Measurements from ENCODE around the gene ARMH3. TPM values are rescaled to one million over a fixed set of nuclear protein-coding genes. Genes with fewer than 3 reads are reported as not detected.

ARMH3 gene, protein sequence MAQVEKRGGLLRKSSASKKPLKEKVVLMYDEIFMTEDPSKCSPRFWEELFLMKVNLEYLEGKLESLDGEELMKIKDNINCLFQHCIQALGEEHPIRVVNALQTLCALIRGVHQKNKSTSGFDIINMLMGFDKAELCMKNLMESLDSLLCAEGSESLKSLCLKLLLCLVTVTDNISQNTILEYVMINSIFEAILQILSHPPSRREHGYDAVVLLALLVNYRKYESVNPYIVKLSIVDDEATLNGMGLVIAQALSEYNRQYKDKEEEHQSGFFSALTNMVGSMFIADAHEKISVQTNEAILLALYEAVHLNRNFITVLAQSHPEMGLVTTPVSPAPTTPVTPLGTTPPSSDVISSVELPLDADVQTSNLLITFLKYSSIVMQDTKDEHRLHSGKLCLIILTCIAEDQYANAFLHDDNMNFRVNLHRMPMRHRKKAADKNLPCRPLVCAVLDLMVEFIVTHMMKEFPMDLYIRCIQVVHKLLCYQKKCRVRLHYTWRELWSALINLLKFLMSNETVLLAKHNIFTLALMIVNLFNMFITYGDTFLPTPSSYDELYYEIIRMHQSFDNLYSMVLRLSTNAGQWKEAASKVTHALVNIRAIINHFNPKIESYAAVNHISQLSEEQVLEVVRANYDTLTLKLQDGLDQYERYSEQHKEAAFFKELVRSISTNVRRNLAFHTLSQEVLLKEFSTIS
- 6.3 and 8.9 TPM in 2 replicates for total RNA-seq

DNA sequence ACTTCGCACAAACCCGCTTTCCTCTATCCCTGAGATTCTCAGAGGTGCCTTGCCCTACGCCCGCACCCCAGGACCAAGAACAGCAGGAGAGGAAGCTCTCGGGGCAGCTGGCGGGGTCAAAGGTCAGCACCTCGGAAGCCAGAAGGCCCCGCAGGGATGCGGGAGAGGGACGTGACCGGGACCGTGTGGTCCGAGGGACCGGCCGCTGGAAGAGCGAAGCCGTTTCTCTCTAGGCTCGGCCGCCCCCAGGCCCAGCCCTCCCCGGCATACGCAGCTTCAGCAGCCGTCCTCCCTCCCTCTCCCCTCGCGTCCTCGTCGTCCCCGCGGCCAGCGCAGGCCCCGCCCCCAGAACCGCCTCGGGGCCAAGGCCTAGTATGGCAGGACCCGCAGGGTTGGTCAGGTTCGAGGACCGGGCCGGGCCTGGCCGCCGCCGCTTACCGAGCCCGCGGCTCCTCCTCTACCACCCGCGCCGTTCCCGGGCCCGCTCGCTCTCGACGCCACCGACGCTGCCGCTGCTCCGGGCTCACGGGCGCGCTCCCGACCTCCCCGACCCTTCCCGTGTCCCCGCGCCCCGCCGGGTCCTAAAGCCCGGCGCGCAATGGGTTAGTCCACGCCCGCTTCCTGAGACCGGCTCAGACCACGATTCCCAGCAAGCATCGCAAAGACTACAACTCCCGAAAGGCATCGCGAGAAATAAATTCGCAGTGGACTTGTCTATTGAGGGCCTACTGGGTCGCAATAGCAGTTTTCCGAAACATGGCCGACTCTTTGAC lies at the start of gene ARMH3:
ARMH3 (minus strand) TSS at position 527 of the 773 bp plus-strand sequence. CDS start 16,059 bp downstream, outside the sequence.

DNA sequence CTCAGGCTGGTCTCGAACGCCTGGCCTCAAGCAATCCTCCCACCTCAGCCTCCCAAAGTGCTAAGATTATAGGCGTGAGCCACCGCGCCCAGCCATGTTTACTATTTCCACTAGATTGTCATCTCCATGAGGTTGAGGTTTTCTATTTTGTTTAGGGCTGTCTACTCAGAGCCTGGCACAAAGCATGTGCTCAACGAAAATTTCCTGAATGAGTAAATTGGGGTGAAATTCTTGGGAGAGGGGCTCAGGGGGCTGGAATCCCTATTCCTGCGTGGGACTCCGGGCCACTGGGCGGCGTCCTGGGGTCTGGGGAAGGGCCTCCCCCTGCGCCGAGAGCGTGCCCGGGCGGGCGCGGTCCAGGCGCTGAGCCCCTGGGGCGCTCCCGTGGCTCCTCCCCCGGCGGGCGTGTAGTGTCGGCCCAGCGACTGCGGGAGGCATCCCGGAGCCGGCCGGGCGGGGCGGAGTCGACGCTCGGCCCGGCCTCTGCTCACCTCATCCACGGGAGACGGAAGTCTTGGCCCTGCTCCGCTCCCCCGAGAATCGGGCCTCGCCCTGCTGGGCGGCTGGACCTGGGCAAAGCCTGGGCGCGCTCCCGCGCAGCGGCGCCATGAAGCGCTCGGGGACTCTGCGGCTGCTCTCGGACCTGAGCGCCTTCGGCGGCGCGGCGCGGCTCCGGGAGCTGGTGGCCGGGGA lies 9.0 kb upstream of the ARMH3 start, which contains the start of gene HPS6:
HPS6 (plus strand) TSS at position 482 of the 693 bp plus-strand sequence; CDS start at position 608, 126 bp downstream.

DNA sequence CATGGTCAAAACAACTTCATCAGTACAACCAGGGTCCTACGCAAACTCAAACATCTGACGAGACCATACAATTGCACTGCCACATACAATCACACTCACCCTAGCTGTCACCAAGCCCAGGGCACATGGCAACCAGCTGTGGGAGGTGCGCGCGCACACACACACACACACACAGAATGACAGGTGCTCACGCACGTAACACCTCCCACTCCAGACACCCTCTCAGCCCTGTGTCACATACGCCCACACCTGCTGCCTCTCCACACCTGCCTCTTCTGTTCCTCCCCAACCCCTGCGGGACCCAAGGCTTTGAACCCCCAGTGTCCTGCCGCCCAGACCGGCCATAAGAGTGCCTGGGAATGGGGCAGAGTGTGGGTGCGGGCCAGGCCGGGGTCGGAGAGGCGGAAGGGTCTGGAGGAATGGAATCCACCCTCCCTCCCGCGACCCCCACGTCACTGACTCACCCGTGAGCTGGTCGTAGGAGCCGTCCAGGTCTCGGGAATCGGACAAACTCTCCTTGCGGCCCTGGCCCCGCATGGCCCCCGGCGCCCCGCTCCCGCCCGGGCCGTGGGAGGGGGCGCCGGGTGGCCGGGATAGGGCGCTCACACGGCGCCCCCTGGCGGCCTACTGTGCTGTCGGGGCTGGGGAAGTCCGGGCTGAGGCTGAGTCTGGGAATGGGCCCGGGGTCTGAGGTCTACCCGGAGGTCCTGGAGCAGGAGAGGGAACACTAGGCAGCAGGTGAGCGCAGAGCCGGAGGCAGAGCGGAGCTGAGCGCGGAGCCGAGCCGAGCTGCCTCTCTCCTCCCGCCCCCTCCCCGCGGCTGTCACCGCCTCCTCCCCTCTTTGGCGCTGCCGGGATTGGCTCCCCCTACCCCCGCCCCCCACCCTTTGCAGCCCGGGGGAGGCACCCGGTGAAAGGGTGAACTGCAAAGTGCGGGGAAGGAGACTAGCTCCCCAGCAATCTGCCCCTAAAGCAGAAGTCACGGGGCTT lies 212.6 kb downstream of the ARMH3 start, which contains the start of gene KCNIP2:
KCNIP2 (minus strand) TSS at position 769 of the 990 bp plus-strand sequence; CDS start at position 537, 232 bp downstream.

DNA sequence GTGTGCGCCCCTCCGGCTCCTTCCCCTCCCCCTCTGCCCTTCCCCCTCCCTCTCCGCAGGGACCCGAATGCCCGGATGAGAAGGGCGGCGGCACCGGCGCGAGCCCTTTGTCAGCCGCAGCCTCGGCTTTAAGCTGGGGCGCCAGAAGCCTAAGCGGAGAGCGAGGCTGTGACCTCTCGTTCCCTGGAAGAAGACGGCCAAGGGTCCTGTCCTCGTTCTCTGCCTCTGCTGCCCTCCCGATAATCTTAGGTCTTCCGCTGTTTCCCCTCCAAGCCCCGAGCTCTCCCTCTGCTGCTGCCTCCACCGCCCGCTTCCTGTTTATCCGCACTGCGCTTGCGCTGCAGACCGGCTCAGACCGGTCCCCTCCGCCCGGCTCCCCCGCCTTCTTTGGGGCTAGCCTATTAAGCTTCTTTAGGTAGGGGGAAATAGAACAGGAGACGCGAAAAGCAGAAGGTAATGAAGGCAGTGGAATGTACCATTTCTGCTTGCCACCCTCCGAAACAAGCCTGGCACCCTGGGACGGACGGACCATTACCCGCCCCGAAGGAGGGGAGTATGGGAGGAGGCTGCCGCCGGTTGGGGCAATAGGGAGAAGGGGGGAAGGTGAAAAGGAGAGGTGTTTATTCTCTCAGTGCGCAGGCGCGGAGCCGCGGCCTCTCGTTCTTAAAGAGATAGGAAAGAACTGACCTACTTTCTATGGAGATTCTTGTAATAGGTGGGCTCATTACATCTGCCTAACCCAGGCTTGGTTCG lies 237.7 kb downstream of the ARMH3 start, which contains the start of gene OGA:
OGA (minus strand) TSS at position 326 of the 753 bp plus-strand sequence. CDS start 422 bp downstream, outside the sequence.

Other genes with a start within 250 kb of the ARMH3 start
- gene OGA, start 237.7 kb downstream of the ARMH3 start, total RNA-seq, result 44.5 and 50.9 TPM in 2 replicates
- gene KCNIP2, start 212.4 kb downstream of the ARMH3 start, total RNA-seq, result 0.20 and 0.94 TPM in 2 replicates
- gene HPS6, start 9.2 kb upstream of the ARMH3 start, total RNA-seq, result 28.2 and 32.8 TPM in 2 replicates
- 23.3 and 29.1 TPM in 2 replicates for gene LDB1, start 64.2 kb upstream of the ARMH3 start, total RNA-seq
- gene PPRC1, start 76.9 kb upstream of the ARMH3 start, total RNA-seq, result 11.9 and 12.3 TPM in 2 replicates
- 38.4 and 60.9 TPM in 2 replicates for gene NOLC1, start 96.2 kb upstream of the ARMH3 start, total RNA-seq
- gene ELOVL3, start 170.1 kb upstream of the ARMH3 start, total RNA-seq, result 0.24 and 3.4 TPM in 2 replicates
- 0.15 and 0.69 TPM in 2 replicates for gene PITX3, start 185.3 kb upstream of the ARMH3 start, total RNA-seq
- gene GBF1, start 189.4 kb upstream of the ARMH3 start, total RNA-seq, result 43.0 and 46.9 TPM in 2 replicates